TTC549 (cell line): Measurements from ENCODE around the gene GPR158.
A peak's percentile ranks its signal among the peaks of the same experiment; 100 is the strongest.
"Not testable (repeated sequence)": the region's sequence is repeated elsewhere in the genome, so short reads cannot be mapped to it uniquely, and the experiment has no call there.

Source experiments
- FAIRE-seq: peaks from 2 replicates; lab custom pipeline; 2012; peaks lifted over from hg19 to GRCh38; lab: Jason Lieb, UNC

The GPR158 gene

GRCh38 chr10:25304606-25305005 is 129.8 kb downstream of the GPR158 start:
- FAIRE-seq, result no peak

GRCh38 chr10:25306386-25306785 is 131.6 kb downstream of the GPR158 start:
- no peak for FAIRE-seq

- FAIRE-seq, result no peak
These were observed 133.5 kb downstream of the GPR158 start for GRCh38 chr10:25308278-25308677.

GRCh38 chr10:25317596-25318211 is 142.9 kb downstream of the GPR158 start:
- not testable (repeated sequence) for FAIRE-seq

- FAIRE-seq, result no peak
These were observed 152.5 kb downstream of the GPR158 start for GRCh38 chr10:25327273-25327672.

- no peak for FAIRE-seq
These were observed 153.6 kb downstream of the GPR158 start for GRCh38 chr10:25328361-25328760.

- FAIRE-seq, result not testable (repeated sequence)
These were observed 154.8 kb downstream of the GPR158 start for GRCh38 chr10:25329587-25329986.

- FAIRE-seq, result no peak
These were observed 159.6 kb downstream of the GPR158 start for GRCh38 chr10:25334445-25334844.

GRCh38 chr10:25336330-25336729 is 161.5 kb downstream of the GPR158 start:
- FAIRE-seq, result no peak

- FAIRE-seq, result peak; percentile 93
These were observed 163.5 kb downstream of the GPR158 start for GRCh38 chr10:25338271-25338670.

GRCh38 chr10:25339966-25340365 is 165.2 kb downstream of the GPR158 start:
- no peak for FAIRE-seq

GRCh38 chr10:25349520-25349919 is 174.7 kb downstream of the GPR158 start:
- no peak for FAIRE-seq

- no peak for FAIRE-seq
These were observed 181.8 kb downstream of the GPR158 start for GRCh38 chr10:25356609-25357008.

- FAIRE-seq, result no peak
These were observed 182.5 kb downstream of the GPR158 start for GRCh38 chr10:25357269-25357668.

GRCh38 chr10:25382029-25382810 is 207.4 kb downstream of the GPR158 start:
- no peak for FAIRE-seq

GRCh38 chr10:25382901-25383300 is 208.1 kb downstream of the GPR158 start:
- not testable (repeated sequence) for FAIRE-seq

GRCh38 chr10:25383686-25384085 is 208.9 kb downstream of the GPR158 start:
- FAIRE-seq, result no peak

- FAIRE-seq, result no peak
These were observed 209.8 kb downstream of the GPR158 start for GRCh38 chr10:25384618-25385017.

GRCh38 chr10:25388188-25388861 is 213.5 kb downstream of the GPR158 start:
- no peak for FAIRE-seq

- FAIRE-seq, result no peak
These were observed 214.0 kb downstream of the GPR158 start for GRCh38 chr10:25388862-25389206.

GRCh38 chr10:25390733-25391132 is 215.9 kb downstream of the GPR158 start:
- no peak for FAIRE-seq

GRCh38 chr10:25392132-25392531 is 217.3 kb downstream of the GPR158 start:
- no peak for FAIRE-seq

GRCh38 chr10:25393621-25394020 is 218.8 kb downstream of the GPR158 start:
- no peak for FAIRE-seq
